ENCODE results near the gene MRPL28. TPM values are rescaled to one million over a fixed set of nuclear protein-coding genes. Genes with fewer than 3 reads are reported as not detected.

Gene MRPL28
- polyA plus RNA-seq, 3 donors = 68.6 to 88.5 (median 88.1) TPM

- H3K27me3 Mint-ChIP-seq (ENCODE audit: low read depth in 3 of 3) = peaks cover 0 to 6% (median 4%) of the 10 kb centered on the region in 3 donors
- intact Hi-C loops (cut with micrococcal nuclease) = no loop called here
- no peak overlapping the region for H2AFZ ChIP-seq (ENCODE audit: insufficient read depth, low read depth, low read length, poor library complexity, severe bottlenecking)
- 93% methylated on average over 24 of the region's 31 CpGs for WGBS (ENCODE audit: insufficient coverage)
- peaks cover 64 to 77% of the 10 kb centered on the region in 2 donors for H3K36me3 ChIP-seq (replicated peaks in 1 of 2; ENCODE audit: control insufficient read depth in 1 of 2, insufficient read depth in 2 of 2, low read length in 2 of 2)
- no peaks in the 10 kb centered on the region for H4K20me1 ChIP-seq (ENCODE audit: insufficient read depth, low read length)
- peaks cover 17 to 20% of the 10 kb centered on the region in 2 donors for H3K4me1 ChIP-seq (ENCODE audit: control insufficient read depth in 1 of 2, insufficient read depth in 2 of 2, low read length in 2 of 2)
- no peaks in the 10 kb centered on the region for H3K9me3 Mint-ChIP-seq
- no peak overlapping the region for H3K4me2 ChIP-seq (replicated peaks; ENCODE audit: extremely low read depth, low read length, poor library complexity, severe bottlenecking)
- no peak for DNase-seq
- H3K27ac Mint-ChIP-seq = peak overlapping the region in 1 of 7 donors; percentile 60
- H3K4me3 ChIP-seq (replicated peaks in 1 of 3; ENCODE audit: low read depth in 2 of 3, low read length in 3 of 3) = no peak overlapping the region
- no peak overlapping the region for H3K27ac ChIP-seq (ENCODE audit: low read depth in 1 of 2, low read length in 2 of 2)
- TF ChIP-seq CTCF (IDR thresholded peaks at IDR 0.05) = no peak
- no peaks in the 10 kb centered on the region for H3K9me3 ChIP-seq (replicated peaks in 1 of 2; ENCODE audit: control insufficient read depth in 1 of 2, insufficient read depth in 1 of 2, low read length in 2 of 2)
- H3K27me3 ChIP-seq (ENCODE audit: control insufficient read depth in 2 of 2, insufficient read depth in 2 of 2, low read length in 2 of 2) = no peaks in the 10 kb centered on the region
- H3K4me3 Mint-ChIP-seq = no peak overlapping the region
- H3K4me1 Mint-ChIP-seq = peaks cover 18% of the 10 kb centered on the region
- peaks cover 3% of the 10 kb centered on the region for H3K79me2 ChIP-seq (ENCODE audit: insufficient read depth, low read length)
- H3K9ac ChIP-seq (ENCODE audit: insufficient read depth, low read length, poor library complexity, severe bottlenecking) = no peak overlapping the region
- H3K36me3 Mint-ChIP-seq = peaks cover 44 to 78% of the 10 kb centered on the region in 2 donors
Observed at GRCh38 chr16:371515-372301, 1.4 kb upstream of the MRPL28 start.

- Histone ChIP-seq H3K79me2 (ENCODE audit: insufficient read depth, low read length) (peaks cover 3% of the 10 kb centered on the region), H3K4me3 (replicated peaks in 1 of 3; ENCODE audit: low read depth in 2 of 3, low read length in 3 of 3) (peak overlapping the region in 2 of 3 experiments; percentile 14 to 71), H4K20me1 (ENCODE audit: insufficient read depth, low read length) (no peaks in the 10 kb centered on the region), H3K9ac (ENCODE audit: insufficient read depth, low read length, poor library complexity, severe bottlenecking) (peak overlapping the region; percentile 27), H3K9me3 (replicated peaks in 1 of 2; ENCODE audit: control insufficient read depth in 1 of 2, insufficient read depth in 1 of 2, low read length in 2 of 2) (no peaks in the 10 kb centered on the region), H2AFZ (ENCODE audit: insufficient read depth, low read depth, low read length, poor library complexity, severe bottlenecking) (peak overlapping the region; percentile 65), H3K27me3 (ENCODE audit: control insufficient read depth in 2 of 2, insufficient read depth in 2 of 2, low read length in 2 of 2) (no peaks in the 10 kb centered on the region), H3K4me2 (replicated peaks; ENCODE audit: extremely low read depth, low read length, poor library complexity, severe bottlenecking) (peak overlapping the region; percentile 79), H3K27ac (ENCODE audit: low read depth in 1 of 2, low read length in 2 of 2) (peak overlapping the region; percentile 47 to 66), H3K36me3 (replicated peaks in 1 of 2; ENCODE audit: control insufficient read depth in 1 of 2, insufficient read depth in 2 of 2, low read length in 2 of 2) (peaks cover 59 to 77% of the 10 kb centered on the region in 2 donors), H3K4me1 (ENCODE audit: control insufficient read depth in 1 of 2, insufficient read depth in 2 of 2, low read length in 2 of 2) (peaks cover 17 to 20% of the 10 kb centered on the region in 2 donors)
- H3K4me3 Mint-ChIP-seq = peak overlapping the region; percentile 85 to 89
- H3K9me3 Mint-ChIP-seq = no peaks in the 10 kb centered on the region
- intact Hi-C loops (cut with micrococcal nuclease) = no loop called here
- H3K4me1 Mint-ChIP-seq = peaks cover 18% of the 10 kb centered on the region
- H3K27me3 Mint-ChIP-seq (ENCODE audit: low read depth in 3 of 3) = peaks cover 0 to 6% (median 4%) of the 10 kb centered on the region in 3 donors
- H3K27ac Mint-ChIP-seq = peak overlapping the region in 5 of 7 donors; percentile 61 to 90 (median 73)
- WGBS (ENCODE audit: insufficient coverage) = 53% methylated on average over 9 of the region's 10 CpGs
- no peak for TF ChIP-seq CTCF (IDR thresholded peaks at IDR 0.05)
- DNase-seq = no peak
- H3K36me3 Mint-ChIP-seq = peaks cover 44 to 77% of the 10 kb centered on the region in 2 donors
Observed at GRCh38 chr16:370979-371514, 709 bp upstream of the MRPL28 start.

Data from CD14-positive monocyte (primary cell).